Measurements from ENCODE around the gene BACH2. TPM values are rescaled to one million over a fixed set of nuclear protein-coding genes. Genes with fewer than 3 reads are reported as not detected.

The BACH2 gene
- total and polyA plus RNA-seq, 2 experiments from 2014 or later: 5.4 to 5.6 TPM

DNA sequence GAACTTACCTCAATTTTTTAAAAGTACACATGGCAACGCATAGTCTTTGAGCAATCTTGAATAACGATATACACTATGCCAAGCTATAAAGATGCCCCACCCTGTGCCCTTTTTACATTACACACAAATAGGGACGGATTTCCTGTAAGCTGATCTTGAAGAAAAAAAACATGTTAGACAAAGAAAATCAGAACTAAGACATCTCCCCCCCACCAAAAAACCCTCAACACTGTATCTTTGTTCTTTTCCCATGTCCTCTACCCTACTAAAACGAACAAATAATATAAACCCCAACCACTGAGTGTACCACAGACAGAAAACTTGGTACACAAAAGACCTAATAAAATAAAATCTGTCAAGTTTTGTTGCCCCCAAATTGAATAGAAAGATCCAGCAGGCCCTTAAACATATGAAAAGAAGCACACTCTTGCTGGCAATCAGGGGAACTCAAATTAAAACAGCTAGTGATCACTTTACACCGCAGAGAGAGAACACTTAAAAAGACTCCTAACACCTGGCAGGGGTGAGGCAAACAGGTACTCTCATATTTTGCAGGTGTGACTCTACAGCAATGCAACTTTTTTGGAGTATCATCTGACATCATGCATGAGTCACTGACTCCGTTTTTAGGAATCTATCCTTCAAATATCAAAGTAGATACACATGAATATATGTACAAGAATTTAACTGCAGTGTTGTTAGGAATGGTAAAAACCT lies 29.6 kb downstream of the BACH2 start:
- Histone ChIP-seq H3K4me3 (no peak overlapping the region), H3K36me3 (no peaks in the 10 kb centered on the region), H3K27me3 (no peaks in the 10 kb centered on the region), H3K4me1 (ENCODE audit: low read depth) (no peaks in the 10 kb centered on the region), H3K27ac (no peak overlapping the region), H3K9me3 (ENCODE audit: low read depth) (no peaks in the 10 kb centered on the region)
- TF ChIP-seq, protein P1, sequence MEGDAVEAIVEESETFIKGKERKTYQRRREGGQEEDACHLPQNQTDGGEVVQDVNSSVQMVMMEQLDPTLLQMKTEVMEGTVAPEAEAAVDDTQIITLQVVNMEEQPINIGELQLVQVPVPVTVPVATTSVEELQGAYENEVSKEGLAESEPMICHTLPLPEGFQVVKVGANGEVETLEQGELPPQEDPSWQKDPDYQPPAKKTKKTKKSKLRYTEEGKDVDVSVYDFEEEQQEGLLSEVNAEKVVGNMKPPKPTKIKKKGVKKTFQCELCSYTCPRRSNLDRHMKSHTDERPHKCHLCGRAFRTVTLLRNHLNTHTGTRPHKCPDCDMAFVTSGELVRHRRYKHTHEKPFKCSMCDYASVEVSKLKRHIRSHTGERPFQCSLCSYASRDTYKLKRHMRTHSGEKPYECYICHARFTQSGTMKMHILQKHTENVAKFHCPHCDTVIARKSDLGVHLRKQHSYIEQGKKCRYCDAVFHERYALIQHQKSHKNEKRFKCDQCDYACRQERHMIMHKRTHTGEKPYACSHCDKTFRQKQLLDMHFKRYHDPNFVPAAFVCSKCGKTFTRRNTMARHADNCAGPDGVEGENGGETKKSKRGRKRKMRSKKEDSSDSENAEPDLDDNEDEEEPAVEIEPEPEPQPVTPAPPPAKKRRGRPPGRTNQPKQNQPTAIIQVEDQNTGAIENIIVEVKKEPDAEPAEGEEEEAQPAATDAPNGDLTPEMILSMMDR (IDR thresholded peaks at IDR 0.05; ENCODE audit: low read depth, low read length): no peak
- no peak for DNase-seq (ENCODE audit: low read depth in 1 of 2, low spot score in 1 of 2)

DNA sequence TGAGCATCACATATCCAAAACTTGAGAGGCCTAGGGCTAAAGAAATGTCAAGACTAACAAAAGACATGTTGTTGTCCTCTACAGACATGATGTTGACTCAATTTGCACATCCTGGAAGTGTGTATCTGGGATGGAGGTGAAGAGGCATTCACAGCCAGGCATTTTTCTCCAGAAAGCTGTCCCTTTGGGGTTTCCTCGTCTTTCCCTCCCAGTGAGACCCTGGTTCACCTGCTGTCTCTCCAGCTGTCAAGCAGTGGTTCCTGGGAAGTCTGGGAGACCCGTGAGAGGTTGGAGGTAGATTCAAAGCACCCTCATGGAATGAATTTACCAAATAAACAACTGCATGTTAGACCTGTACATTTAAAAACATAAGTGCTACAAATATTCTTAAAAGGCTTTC lies 32.1 kb downstream of the BACH2 start:
- Histone ChIP-seq H3K36me3 (no peaks in the 10 kb centered on the region), H3K4me1 (ENCODE audit: low read depth) (no peaks in the 10 kb centered on the region), H3K27ac (no peak overlapping the region), H3K27me3 (no peaks in the 10 kb centered on the region), H3K4me3 (no peak overlapping the region), H3K9me3 (ENCODE audit: low read depth) (no peaks in the 10 kb centered on the region)
- DNase-seq (ENCODE audit: low read depth in 1 of 2, low spot score in 1 of 2): no peak
- TF ChIP-seq, protein P1 (IDR thresholded peaks at IDR 0.05; ENCODE audit: low read depth, low read length): no peak

DNA sequence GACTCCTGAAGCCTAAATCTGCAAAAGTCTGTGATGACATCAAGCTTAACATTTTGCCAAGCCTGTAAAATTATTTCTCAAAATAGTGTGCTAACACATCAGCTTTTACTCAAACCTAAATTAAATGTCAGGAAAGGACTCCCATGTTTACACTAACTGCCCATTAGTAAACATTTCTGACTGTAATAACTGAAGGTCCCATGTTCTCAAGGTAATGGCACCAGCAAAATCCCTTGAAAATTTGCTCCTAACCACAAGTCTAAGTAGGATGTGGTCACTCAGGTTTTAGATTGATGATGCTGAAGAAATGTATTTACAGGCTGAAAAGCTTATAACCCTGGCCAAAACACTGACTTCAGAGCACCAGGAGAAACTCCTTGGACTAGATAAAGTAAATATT lies 33.0 kb downstream of the BACH2 start:
- Histone ChIP-seq H3K9me3 (ENCODE audit: low read depth) (no peaks in the 10 kb centered on the region), H3K4me1 (ENCODE audit: low read depth) (no peaks in the 10 kb centered on the region), H3K27ac (no peak overlapping the region), H3K27me3 (no peaks in the 10 kb centered on the region), H3K4me3 (no peak overlapping the region), H3K36me3 (no peaks in the 10 kb centered on the region)
- DNase-seq (ENCODE audit: low read depth in 1 of 2, low spot score in 1 of 2): no peak
- TF ChIP-seq, protein P1 (IDR thresholded peaks at IDR 0.05; ENCODE audit: low read depth, low read length): no peak

DNA sequence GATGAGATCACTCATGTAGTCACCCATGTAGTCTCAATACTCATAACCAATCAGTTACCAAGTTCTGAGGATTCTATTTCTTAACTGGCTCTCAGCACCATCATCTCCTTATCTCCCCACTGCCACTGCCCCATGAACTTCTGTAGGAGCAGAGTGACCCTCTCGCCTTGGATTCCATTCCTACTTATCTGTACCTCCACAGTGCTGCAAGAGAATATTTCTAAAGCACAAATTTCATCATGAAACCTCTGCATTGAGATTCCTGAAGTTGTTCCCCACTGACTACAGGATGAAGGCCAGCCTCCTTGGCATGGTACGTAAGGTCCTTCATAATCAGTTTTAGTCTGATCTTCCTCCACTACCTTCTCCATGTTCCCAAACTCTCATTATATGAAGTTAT lies 34.8 kb downstream of the BACH2 start:
- no peaks in the 10 kb centered on the region for H3K9me3 ChIP-seq (ENCODE audit: low read depth)
- H3K36me3 ChIP-seq: no peaks in the 10 kb centered on the region

DNA sequence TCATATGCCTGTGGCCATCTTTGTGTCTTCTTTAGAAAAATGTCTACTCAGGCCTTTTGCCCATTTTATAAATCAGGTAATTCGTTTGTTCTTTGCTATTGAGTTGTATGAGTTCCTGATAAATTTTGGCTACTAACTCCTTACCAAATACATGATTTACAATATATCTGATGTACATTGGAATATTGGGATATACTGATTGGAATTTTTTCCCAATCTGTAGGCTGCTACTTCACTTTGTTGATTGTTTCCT lies 39.2 kb downstream of the BACH2 start:
- DNase-seq (ENCODE audit: low read depth in 1 of 2, low spot score in 1 of 2): no peak
- Histone ChIP-seq H3K4me1 (ENCODE audit: low read depth) (no peaks in the 10 kb centered on the region), H3K36me3 (no peaks in the 10 kb centered on the region), H3K4me3 (no peak overlapping the region), H3K9me3 (ENCODE audit: low read depth) (no peaks in the 10 kb centered on the region), H3K27me3 (no peaks in the 10 kb centered on the region), H3K27ac (no peak overlapping the region)
- TF ChIP-seq, protein P1 (IDR thresholded peaks at IDR 0.05; ENCODE audit: low read depth, low read length): no peak

More for the DNA sequence above, 34.8 kb downstream of the BACH2 start:
- no peaks in the 10 kb centered on the region for H3K4me1 ChIP-seq (ENCODE audit: low read depth)
- H3K4me3 ChIP-seq: no peak overlapping the region
- no peak overlapping the region for H3K27ac ChIP-seq
- no peak for DNase-seq (ENCODE audit: low read depth in 1 of 2, low spot score in 1 of 2)
- TF ChIP-seq, protein P1 (IDR thresholded peaks at IDR 0.05; ENCODE audit: low read depth, low read length): no peak
- no peaks in the 10 kb centered on the region for H3K27me3 ChIP-seq
